SKM-1 treated with dmso at 0.1 percent for 144 hours (cell line): Measurements from ENCODE around the gene SERGEF.

Experiments
- DNase-seq: peaks from one replicate; lab custom pipeline; 2025; ENCODE audit not compliant: unreplicated experiment; lab: John Stamatoyannopoulos, UW

Gene SERGEF

DNA sequence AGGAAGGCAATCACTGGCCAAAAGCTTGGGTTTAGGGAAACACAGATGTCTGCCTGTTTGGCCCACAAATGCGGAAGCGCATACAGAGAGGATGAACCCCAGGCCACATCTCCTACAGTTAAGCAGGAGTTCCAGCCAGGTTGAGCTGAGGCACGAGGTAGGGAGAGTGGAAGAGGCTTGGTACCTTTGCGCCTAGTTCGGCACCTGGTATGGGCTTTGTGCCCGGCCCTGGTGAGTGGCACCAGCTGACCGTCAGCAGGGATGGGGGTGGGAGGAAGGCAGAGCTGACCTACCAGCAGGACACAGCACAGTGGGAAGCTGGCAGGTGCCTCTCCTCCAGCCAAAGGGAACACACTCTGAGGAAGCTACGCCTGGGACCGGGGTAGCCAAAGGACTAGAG, 220.7 kb downstream of the SERGEF start:
- no peak for DNase-seq

DNA sequence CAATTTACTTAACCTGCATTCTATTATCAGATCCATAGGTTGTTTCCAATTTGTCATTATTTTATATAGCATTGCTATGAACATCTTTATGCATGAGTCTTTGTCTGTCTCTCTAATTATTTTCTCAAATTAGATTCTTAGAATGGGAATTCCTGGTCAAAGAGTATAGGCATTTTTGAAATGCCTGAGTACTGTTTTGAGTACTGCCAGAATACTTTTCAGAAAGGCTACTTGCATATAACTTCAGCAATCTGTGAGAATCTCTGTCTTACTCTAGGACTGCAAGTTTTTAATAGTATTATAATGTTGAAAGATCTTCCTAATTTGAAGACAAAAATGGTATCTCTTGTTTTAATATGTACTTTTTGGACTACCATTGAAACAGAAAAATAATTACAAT, 221.7 kb downstream of the SERGEF start:
- DNase-seq: no peak

GRCh38 chr11:17790453-17790852, 222.4 kb downstream of the SERGEF start:
- DNase-seq: no peak

DNA sequence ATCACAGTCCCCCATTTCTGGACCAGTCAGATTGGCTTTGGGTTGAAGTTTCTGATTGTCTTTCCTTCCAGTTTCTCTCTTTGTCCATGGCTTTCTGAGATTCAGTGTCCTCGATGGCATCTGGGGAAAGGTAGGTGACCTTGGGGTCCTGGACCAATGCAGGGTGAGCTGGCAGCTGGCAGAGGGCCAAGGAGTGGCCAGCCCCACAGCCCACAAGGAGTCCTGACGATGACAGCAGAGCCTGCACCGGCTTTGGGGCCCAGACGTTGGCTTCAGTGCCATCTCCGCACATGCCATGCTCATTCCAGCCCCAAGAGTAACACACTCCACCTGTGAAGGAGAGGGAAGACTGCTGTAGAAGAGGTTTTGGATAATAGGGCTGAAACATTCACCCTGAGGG, 224.8 kb downstream of the SERGEF start:
- no peak for DNase-seq

- no peak for DNase-seq
Observed at GRCh38 chr11:17786824-17787525, 225.9 kb downstream of the SERGEF start.

DNA sequence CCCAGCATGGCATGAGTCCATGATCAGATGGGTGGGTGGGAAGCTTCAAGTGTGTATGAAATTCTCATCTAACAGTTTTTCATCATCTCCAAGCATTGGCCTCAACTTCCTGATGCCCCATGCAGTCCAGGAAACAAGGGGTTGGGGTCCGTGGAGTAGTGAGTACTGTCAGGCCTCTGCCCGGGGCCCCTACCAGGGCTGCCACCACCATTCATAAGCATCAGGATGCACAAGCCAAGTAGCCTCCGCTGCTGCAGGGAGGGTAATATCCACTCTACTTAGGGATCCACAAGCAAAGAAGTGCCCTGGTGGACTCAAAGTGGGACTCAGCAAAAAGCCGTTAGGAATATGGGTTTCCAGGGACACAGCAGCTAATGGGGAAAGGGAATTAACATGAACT, 229.0 kb downstream of the SERGEF start:
- no peak for DNase-seq

- DNase-seq: no peak
Observed at GRCh38 chr11:17782603-17783337, 230.1 kb downstream of the SERGEF start.

GRCh38 chr11:17782145-17782544, 230.7 kb downstream of the SERGEF start:
- no peak for DNase-seq

DNA sequence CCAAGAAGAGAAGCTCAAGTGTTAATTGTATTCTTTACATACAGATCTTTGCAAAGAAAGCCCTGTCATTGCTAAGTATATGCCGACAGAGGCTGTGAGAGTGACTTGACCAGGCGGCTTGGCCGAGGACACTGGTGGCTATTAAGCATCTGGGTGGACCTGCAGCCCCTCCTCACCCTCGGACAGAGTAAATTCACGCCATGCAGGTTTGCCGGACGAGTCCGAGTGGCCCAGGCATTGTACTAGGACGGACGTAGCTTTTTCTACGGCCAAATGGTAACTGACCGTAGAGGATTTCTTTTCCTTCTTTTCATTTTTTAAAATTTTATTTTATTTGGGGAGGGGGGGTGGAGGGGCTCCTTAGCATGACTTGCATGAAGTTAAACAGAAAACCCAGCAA, 231.2 kb downstream of the SERGEF start:
- DNase-seq: no peak

GRCh38 chr11:17781221-17781620, 231.6 kb downstream of the SERGEF start:
- DNase-seq: no peak

DNA sequence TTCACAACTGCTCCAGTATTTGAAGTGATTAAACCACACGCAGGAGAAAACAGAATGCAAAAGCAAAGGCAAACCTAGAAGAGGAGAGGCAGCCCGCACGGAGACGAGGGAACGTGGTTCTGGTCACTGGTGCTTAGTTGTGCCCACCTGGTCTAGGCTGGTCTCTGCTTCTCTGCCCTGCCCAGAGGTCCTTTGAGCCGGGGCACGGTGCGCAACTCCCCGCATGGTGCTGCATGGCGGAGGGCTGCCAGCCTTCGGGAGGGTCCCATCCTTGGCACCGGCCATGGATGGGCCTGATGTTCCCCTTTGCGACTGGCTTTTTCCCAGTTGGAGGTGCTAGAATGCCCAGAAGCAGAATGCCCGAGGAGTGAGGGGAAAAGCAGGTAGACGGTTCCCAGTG, 232.2 kb downstream of the SERGEF start:
- no peak for DNase-seq

DNA sequence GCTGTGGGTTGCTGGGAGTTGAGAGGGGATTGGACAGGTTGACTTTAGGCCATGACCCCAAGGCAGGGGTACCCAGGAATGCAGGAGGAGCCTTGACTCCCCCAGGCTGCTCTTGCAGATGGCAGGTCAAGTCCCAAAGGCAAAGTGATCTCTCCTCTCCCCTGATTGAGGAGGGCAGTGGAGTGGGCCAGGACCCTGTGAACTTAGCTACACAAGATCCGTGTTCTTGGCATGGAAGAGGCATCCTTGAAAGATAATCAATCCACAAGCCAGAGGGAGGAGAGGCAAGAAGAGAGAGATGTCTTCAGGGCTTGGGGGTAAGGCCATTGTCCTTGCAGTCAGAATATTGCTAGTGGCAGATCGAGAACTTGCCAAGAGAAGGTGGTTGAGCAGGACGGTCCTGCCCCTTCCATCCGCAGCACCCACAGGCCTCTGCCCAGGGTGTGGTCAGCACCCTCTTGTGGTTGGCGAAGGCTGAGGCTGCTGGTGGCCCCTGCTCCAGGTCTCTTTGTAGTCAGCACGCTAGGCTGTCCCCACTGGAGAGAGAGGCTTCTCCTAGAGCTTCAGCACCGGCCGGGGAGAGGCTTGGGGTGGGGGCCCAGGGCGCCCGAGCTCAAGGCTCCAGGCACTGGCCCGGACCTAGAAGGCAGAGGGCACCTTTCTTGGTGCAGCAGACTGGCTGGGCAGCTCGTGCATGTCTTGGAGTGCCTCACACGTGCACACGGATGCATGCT, 232.8 kb downstream of the SERGEF start:
- no peak for DNase-seq

DNA sequence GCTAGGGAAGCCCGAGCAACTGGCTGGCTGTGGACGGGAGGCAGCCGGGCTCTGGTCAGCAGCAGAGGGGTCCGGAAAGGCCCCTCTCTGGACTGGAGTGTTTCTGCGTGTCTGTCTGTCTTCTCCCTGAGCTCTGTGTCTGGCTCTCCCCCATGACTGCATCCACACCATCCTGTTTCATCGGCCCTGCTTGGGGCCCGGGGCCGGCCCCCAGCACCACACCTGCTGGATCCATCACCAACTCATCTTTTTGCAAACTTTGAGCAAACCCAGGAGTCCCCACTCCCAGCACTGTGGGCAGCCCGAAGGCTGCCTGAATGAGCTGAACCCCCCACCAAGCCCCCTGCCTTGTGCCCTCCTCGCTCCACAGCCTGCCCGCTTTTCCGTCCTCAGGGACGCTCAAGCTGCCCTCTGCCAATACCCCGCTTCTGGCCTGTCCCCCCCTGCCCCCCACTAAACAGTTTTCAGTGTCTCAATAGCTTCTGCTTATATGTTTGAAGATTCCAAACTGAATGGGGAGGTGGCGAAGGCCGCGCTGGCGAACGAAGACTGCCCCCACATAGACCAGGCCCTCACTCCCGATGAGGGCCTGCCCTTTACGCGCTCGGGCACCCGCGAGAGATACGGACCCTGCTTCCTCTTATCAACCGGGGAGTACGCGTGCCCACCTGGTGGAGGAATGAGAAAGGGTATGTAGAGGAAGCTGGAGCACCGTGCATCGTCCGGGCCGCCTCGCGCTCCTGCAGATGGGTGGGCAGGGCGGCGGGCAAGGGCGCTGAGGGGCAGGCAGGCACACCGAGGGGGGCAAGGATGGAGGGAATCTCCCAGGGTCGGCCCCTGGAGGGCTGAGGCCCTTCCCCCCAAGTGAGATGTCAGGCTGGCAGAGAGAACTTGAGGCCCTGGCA, 233.6 kb downstream of the SERGEF start:
- DNase-seq: no peak

DNA sequence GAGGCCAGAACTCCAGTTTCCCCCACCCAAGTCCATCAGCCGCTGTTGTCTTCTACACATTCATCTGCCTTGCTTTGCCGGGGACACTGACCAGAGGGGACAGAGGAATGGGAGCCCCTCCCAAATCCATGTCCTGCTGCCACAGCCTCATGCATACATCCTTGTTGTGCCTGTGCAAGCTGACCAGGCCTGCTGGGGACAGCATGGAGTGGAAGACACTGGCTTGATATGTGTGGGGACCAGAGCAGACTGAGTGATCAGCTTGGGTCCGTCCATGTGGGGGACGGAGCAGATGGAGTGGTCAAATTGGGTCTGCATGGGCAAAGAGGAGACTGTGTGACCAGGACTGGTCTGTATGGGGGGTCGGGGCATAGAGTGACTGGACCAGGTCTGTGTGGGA, 234.5 kb downstream of the SERGEF start:
- DNase-seq: no peak

GRCh38 chr11:17777738-17778091, 235.1 kb downstream of the SERGEF start:
- no peak for DNase-seq

DNA sequence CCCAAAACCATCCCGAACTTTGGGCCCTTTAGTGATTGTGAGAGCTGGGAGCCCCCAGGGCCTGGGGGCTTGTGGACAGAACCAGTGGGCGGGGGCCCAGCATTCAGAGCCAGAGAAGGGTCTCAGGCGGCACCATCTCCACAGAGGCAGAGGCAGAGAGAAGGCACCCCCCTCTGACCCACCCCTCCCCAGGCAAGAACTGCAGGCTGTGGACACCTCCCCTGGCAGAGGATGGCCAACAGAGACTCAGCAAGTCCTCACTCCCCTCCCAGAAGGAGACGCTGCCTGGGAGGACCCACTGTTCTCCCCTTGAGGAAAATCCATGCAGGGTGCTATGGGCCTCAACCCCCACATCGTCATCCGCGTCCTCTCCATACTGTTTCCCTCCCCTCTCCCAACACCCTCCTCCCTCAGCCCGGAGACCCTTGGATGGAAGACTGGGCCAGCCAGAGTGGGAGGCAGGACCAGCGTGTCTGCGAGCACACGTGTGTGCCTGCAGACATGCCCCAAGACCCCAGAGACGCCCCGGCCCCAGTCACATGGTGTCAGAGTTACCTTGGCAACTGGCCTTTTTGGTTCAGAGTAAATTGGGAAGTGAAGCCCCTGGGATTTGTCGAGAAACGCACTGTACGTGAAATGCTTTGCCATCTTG, 235.6 kb downstream of the SERGEF start:
- no peak for DNase-seq

GRCh38 chr11:17776212-17776875, 236.5 kb downstream of the SERGEF start:
- DNase-seq: no peak

DNA sequence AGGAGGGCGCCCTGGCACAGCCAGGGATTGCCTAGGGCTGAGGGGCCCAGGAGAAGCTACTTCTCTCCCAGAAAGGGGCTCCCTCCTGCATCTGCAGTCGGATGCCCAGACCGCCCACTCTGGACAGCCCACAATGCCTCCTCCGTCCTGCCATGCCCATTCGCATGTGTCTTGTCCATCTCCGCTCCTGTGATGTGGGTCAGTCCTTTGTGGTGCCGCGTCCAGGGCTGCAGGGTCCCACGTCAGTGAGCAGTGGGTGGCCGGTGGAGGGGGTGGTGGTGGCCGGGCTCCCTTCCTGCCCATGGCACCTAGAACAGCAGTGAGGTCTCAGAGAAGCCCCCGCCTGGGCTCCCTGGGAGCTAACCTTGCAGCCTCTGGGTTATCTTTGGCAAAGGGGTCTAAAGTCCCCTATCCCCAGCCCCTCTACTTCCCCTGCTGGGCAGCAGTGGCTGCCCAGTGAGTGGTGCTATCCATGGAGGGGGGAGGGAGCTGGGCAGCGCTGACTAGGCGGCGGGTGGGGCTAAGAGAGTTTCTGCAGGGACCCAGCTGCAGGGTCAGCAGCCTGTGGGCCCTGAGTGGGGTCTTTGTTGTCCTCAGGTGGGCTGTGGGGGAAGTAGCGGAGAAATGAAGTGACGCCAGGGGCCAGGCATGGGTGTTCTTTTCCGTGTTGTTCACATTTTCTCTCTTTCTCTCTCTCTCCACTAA, 237.2 kb downstream of the SERGEF start:
- DNase-seq: no peak

DNA sequence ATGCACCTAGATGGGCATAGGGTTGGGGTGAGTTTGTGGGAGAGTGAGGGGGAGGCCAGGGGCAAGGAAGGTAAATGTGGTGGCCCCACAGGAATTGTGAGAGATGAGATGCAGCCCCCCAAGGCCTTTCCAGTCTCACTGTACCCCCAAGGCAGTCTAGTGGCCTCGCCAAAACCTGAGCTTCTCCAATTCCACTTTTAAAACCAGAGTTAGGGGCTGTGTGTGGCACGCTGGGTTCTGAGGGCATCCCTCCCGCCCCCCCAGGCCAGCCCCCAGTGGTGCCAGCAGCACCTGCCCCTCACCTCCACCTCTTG, 237.9 kb downstream of the SERGEF start:
- DNase-seq: no peak
